HG03175 (cell line): Measurements from ENCODE around the gene TMPRSS12.
"Not testable (repeated sequence)": the region's sequence is repeated elsewhere in the genome, so short reads cannot be mapped to it uniquely, and the experiment has no call there.

Experiments used
- ATAC-seq: cut with Tn5 transposase; IDR thresholded peaks from one replicate; pipeline ENCODE4 v1.9.1; 2021; ENCODE audit warnings: mild to moderate bottlenecking, moderate library complexity; ENCODE audit not compliant: unreplicated experiment

The TMPRSS12 gene

GRCh38 chr12:50855679-50856078 is 13.0 kb downstream of the TMPRSS12 start:
- ATAC-seq: not testable (repeated sequence)

DNA sequence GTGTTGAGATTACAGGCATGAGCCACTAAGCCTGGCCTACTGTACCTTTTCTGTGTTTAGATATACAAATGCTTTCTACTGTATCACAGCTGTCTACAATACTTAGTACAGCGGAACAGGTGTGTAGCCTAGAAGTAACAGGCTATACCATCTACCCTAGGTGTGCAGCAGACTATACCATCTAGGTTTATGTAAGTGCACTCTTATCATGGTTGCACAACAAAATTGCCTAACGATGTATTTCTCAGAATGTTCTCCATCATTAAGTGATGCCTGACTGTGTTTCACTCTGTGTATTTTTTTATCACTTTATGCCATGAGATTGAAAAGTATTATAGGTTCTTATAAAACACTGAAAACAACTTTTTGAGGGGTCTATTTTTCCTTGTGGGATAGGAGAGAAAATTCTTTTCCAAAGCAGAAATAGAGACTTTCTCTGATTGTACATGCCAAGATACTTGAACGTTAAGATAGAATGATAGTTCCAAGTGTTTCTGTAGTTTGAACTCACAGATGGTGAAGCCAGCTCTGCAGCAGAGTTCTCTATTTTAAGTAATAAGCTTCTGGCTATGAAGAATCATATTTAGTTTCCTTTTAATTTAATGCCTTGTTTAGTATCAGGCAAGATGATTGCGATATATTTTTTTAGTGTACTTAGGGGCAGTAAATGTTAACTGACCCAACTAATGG is 17.0 kb downstream of the TMPRSS12 start:
- no peak for ATAC-seq

DNA sequence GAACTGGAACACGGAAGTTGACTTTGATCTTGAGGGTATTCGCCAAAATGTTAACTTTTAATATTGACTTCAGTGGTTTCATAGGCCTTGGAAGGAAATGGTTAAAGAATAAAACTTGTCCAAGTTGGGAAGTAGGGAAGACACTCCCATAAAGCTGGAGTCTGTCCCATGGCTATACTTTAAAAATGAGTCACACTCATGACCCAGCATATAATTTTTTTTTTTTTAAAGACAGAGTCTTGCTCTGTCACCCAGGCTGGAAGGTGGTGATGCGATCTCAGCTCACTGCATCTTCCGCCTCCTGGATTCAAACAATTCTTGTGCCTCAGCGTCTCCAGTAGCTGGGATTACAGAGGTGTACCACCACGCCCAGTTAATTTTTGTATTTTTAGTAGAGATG is 19.6 kb downstream of the TMPRSS12 start:
- ATAC-seq: no peak

DNA sequence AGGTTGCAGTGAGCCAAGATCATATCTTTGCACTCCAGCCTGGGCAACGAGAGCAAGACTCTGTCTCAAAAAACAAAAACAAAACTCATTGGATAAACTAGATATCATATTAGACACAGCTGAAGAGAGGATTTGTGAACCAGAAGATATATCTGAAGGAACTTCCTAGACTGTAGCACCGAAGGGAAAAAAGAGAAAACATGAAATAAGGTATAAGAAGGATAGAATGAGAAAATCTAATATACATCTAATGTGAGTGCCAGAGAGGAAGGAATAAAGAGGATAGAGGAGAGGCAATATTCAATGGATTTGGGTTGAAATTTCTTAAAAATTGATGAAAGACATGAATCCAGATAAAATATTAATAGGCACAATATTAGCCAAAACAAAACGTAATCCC is 22.5 kb downstream of the TMPRSS12 start:
- no peak for ATAC-seq

GRCh38 chr12:50868881-50869280 is 26.2 kb downstream of the TMPRSS12 start:
- ATAC-seq: not testable (repeated sequence)

DNA sequence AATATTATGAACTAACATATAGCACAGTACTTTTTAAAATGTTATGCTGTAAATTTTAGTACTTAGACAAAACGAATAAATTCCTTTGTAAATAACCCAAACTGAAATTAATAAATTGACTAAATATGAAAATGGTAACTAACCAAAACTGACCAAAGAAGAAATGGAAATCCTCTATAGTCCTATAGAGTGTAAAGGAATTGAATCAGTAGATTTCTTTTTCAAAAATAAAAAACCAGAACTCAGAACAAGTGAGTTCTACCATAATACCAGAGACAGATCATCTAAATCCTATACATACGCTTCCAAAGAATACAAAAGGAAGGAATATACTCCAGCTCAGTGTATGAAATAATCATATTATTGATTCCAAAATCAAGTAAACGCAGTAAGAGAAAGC is 39.8 kb downstream of the TMPRSS12 start:
- ATAC-seq: no peak

DNA sequence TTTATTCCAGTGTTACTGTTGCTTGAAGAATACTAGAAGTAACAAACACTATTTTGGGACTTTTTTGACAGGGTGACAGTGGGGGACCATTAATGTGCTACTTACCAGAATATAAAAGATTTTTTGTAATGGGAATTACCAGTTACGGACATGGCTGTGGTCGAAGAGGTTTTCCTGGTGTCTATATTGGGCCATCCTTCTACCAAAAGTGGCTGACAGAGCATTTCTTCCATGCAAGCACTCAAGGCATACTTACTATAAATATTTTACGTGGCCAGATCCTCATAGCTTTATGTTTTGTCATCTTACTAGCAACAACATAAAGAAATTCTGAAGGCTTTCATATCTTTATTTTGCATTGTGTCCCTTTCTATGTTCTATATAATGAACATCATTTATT is 44.5 kb downstream of the TMPRSS12 start:
- no peak for ATAC-seq

GRCh38 chr12:50888666-50889065 is 45.9 kb downstream of the TMPRSS12 start:
- no peak for ATAC-seq

DNA sequence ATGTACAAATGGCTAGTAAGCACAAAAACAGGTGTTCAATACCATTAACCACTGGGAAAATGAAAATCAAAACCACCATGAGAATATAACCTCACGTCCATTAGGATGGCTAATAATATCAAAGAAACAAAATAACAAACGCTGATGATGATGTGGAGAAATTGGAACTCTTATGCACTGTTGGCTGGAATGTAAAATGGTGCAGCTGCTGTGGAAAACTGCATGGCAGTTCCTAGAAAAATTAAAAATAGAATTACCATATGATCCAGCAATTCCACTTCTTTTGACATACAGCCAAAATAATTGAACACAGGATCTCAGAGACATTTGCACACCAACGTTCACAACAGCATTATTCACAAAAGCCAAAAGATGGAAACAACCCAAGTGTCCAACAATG is 51.5 kb downstream of the TMPRSS12 start:
- ATAC-seq: no peak

- ATAC-seq: no peak
Observed at GRCh38 chr12:50901685-50902113, 59.0 kb downstream of the TMPRSS12 start.

- ATAC-seq: not testable (repeated sequence)
Observed at GRCh38 chr12:50908479-50908878, 65.8 kb downstream of the TMPRSS12 start.

GRCh38 chr12:50912361-50912760 is 69.6 kb downstream of the TMPRSS12 start:
- ATAC-seq: not testable (repeated sequence)

- ATAC-seq: no peak
Observed at GRCh38 chr12:50913224-50913623, 70.5 kb downstream of the TMPRSS12 start.

DNA sequence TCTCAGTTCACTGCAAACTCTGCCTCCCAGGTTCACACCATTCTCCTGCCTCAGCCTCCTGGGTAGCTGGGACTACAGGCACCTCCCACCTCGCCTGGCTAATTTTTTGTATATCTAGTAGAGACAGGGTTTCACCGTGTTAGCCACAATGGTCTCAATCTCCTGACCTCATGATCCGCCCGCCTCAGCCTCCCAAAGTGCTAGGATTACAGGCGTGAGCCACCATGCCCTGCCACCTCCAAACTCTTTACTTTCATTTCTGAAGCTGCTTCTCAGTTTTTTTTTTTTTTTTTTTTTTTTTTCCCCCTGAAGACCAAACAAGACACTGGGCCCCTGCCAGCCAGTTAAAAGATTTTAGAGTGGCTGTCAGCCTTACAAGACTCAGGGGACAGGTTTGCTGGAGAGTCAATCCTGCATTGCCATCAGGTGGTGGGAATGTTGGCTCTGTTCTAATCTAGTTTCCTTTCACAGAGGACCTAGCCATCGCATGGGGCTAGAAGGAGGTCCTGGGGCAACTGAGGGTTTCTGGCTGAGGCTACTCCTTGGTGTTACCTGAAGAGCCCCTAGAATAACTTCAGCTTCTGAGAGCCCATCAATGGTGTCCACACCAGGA is 72.3 kb downstream of the TMPRSS12 start:
- no peak for ATAC-seq

- ATAC-seq: no peak
Observed at GRCh38 chr12:50916292-50916691, 73.6 kb downstream of the TMPRSS12 start.

GRCh38 chr12:50918584-50919316 is 76.0 kb downstream of the TMPRSS12 start:
- no peak for ATAC-seq

GRCh38 chr12:50922820-50923219 is 80.1 kb downstream of the TMPRSS12 start:
- no peak for ATAC-seq

DNA sequence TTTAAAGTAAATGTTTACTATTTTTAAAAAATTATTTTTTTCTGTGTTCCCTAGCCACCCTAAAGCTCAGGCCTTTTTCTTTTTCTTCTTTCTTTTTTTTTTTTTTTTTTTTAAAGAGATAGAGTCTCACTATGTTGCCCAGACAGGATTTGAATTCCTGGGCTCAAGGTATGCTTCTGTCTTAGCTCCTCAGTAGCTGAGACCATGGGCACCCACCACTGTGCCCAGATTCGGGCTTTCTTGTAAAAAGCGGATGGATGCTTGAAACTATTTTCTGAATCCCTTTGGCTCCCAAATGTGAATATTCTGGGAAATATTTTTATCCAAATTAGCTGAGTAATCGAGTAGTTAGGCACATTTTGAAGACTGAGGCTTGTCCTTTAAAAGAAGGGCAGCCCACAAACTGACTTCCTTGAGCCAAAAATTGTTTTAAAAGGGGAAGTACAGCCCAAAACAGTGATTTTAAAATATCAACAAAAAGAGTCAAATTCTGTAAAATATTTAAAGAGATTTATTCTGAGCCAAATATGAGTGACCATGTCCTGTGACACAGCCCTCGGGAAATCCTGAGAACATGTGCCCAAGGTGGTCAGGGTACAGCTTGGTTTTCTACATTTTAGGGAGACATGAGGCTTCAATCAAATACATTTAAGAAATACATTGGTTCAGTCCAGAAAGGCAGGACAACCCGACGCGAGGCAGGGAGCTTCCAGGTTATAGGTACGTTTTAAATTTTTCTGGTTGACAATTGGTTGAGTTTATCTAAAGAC is 80.8 kb downstream of the TMPRSS12 start:
- no peak for ATAC-seq

GRCh38 chr12:50924131-50924438 is 81.4 kb downstream of the TMPRSS12 start:
- ATAC-seq: no peak

GRCh38 chr12:50924439-50925341 is 82.0 kb downstream of the TMPRSS12 start:
- ATAC-seq: peak; percentile 86

DNA sequence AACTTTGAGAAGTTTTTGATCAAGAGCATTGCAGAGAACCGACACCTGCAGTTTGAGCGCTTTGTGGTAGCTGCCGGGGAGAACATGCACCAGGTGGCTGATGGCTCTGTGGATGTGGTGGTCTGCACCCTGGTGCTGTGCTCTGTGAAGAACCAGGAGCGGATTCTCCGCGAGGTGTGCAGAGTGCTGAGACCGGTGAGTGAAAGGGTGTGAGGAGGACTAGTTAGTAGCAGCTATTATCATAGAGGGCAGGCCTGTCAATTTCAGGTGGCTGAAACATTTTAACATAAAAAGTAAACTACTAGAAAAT is 82.6 kb downstream of the TMPRSS12 start:
- no peak for ATAC-seq
